H9 (cell line): ENCODE results near the gene PPIL6. TPM values are rescaled to one million over a fixed set of nuclear protein-coding genes. Genes with fewer than 3 reads are reported as not detected.

Experiments
- DNase-seq: peaks from one replicate; pipeline ENCODE4 v3.0.0-alpha.2; 2017
- H2AFZ ChIP-seq: one replicate; pipeline ENCODE4 v1.6.1; 2013; ENCODE audit warnings: mild to moderate bottlenecking, low read length, control low read depth, moderate library complexity
- H2AK5ac ChIP-seq: 2 replicates; pipeline ENCODE4 v1.6.1; 2013; ENCODE audit warnings: low read length, control low read depth, mixed read lengths; ENCODE audit not compliant: insufficient read length
- H2BK120ac ChIP-seq: one replicate; pipeline ENCODE4 v1.6.1; 2013; ENCODE audit warnings: low read depth, mild to moderate bottlenecking, low read length, control low read depth, inconsistent platforms; ENCODE audit not compliant: poor library complexity, severe bottlenecking
- H2BK12ac ChIP-seq: 2 replicates; pipeline ENCODE4 v1.6.1; 2013; ENCODE audit warnings: low read length, control low read depth, mixed read lengths, low read depth; ENCODE audit not compliant: insufficient read length
- H2BK15ac ChIP-seq: 2 replicates; pipeline ENCODE4 v1.6.1; 2013; ENCODE audit warnings: low read depth, low read length, control low read depth
- H2BK20ac ChIP-seq: one replicate; pipeline ENCODE4 v1.6.1; 2013; ENCODE audit warnings: low read depth, mild to moderate bottlenecking, low read length, control low read depth, inconsistent platforms; ENCODE audit not compliant: poor library complexity, severe bottlenecking
- H2BK5ac ChIP-seq: 2 replicates; pipeline ENCODE4 v1.6.1; 2013; ENCODE audit warnings: low read length, control low read depth, mixed read lengths; ENCODE audit not compliant: insufficient read length
- H3K14ac ChIP-seq: 2 replicates; pipeline ENCODE4 v1.6.1; 2013; ENCODE audit warnings: low read length, control low read depth; ENCODE audit not compliant: insufficient read depth
- H3K18ac ChIP-seq: 2 replicates; pipeline ENCODE4 v1.6.1; 2013; ENCODE audit warnings: low read depth, mild to moderate bottlenecking, mixed read lengths, low read length, control low read depth; ENCODE audit not compliant: insufficient read length
- H3K23ac ChIP-seq: 2 replicates; pipeline ENCODE4 v1.6.1; 2013; ENCODE audit warnings: low read length, control low read depth, mixed read lengths, low read depth; ENCODE audit not compliant: insufficient read length
- H3K23me2 ChIP-seq: 2 replicates; pipeline ENCODE4 v1.6.1; 2013; ENCODE audit warnings: low read depth, mild to moderate bottlenecking, mixed read lengths, low read length, control low read depth; ENCODE audit not compliant: insufficient read length, poor library complexity, severe bottlenecking
- H3K27ac ChIP-seq: 2 replicates; pipeline ENCODE4 v1.5.1; 2013; ENCODE audit warnings: low read length, control low read depth, mixed read lengths, low read depth; ENCODE audit not compliant: insufficient read length
- H3K27me3 ChIP-seq: 2 replicates; pipeline ENCODE4 v1.6.1; 2013; ENCODE audit warnings: low read length, control low read depth, inconsistent platforms; ENCODE audit not compliant: insufficient read depth
- H3K4ac ChIP-seq: 2 replicates; pipeline ENCODE4 v1.6.1; 2013; ENCODE audit warnings: low read depth, mild to moderate bottlenecking, control low read depth, inconsistent platforms, low read length, moderate library complexity
- H3K4me1 ChIP-seq: 2 replicates; pipeline ENCODE4 v1.6.1; 2013; ENCODE audit warnings: low read length, control low read depth, inconsistent platforms; ENCODE audit not compliant: insufficient read depth
- H3K4me2 ChIP-seq: 2 replicates; pipeline ENCODE4 v1.6.1; 2013; ENCODE audit warnings: low read length, control low read depth, mixed read lengths; ENCODE audit not compliant: insufficient read length, insufficient read depth
- H3K56ac ChIP-seq: 2 replicates; pipeline ENCODE4 v1.6.1; 2013; ENCODE audit warnings: low read depth, mild to moderate bottlenecking, mixed read lengths, low read length, control low read depth; ENCODE audit not compliant: insufficient read length
- H3K79me1 ChIP-seq: 2 replicates; pipeline ENCODE4 v1.6.1; 2013; ENCODE audit warnings: low read depth, mild to moderate bottlenecking, moderate library complexity, low read length, control low read depth, inconsistent platforms; ENCODE audit not compliant: insufficient read depth, poor library complexity, severe bottlenecking
- H3K79me2 ChIP-seq: 2 replicates; pipeline ENCODE4 v1.6.1; 2013; ENCODE audit warnings: low read length, control low read depth, inconsistent platforms; ENCODE audit not compliant: insufficient read depth
- H3K9ac ChIP-seq: 2 replicates; pipeline ENCODE4 v1.6.1; 2013; ENCODE audit warnings: low read length, control low read depth, mixed read lengths; ENCODE audit not compliant: insufficient read length; ENCODE audit errors: extremely low read depth
- H3K9me3 ChIP-seq: one replicate; pipeline ENCODE4 v1.6.1; 2013; ENCODE audit warnings: low read depth, low read length, inconsistent platforms; ENCODE audit not compliant: control insufficient read depth
- H3T11ph ChIP-seq: one replicate; pipeline ENCODE4 v1.6.1; 2013; ENCODE audit warnings: mild to moderate bottlenecking, low read length, control low read depth, inconsistent platforms
- H4K20me1 ChIP-seq: one replicate; pipeline ENCODE4 v1.6.1; 2013; ENCODE audit not compliant: control insufficient read depth, insufficient read length, insufficient read depth
- H4K5ac ChIP-seq: 2 replicates; pipeline ENCODE4 v1.6.1; 2013; ENCODE audit warnings: low read depth, mild to moderate bottlenecking, mixed read lengths, low read length, control low read depth; ENCODE audit not compliant: insufficient read length
- H4K8ac ChIP-seq: replicated peaks from 2 replicates; pipeline ENCODE4 v1.6.1; 2013; ENCODE audit warnings: low read length, control low read depth, mixed read lengths, low read depth; ENCODE audit not compliant: insufficient read length
- H4K91ac ChIP-seq: 2 replicates; pipeline ENCODE4 v1.6.1; 2013; ENCODE audit warnings: low read depth, mild to moderate bottlenecking, moderate library complexity, mixed read lengths, low read length, control low read depth; ENCODE audit not compliant: insufficient read length
- H3K27ac Mint-ChIP-seq, 3 experiments: 2 replicates in 2 of 3; 3 replicates in 1 of 3; pipeline ENCODE4 v1.8.0; 2020 to 2021; ENCODE audit warnings: mixed read lengths in 3 of 3, mild to moderate bottlenecking in 1 of 3, moderate library complexity in 1 of 3
- H3K27me3 Mint-ChIP-seq: 2 replicates; pipeline ENCODE4 v1.8.0; 2021; ENCODE audit warnings: low read depth, mild to moderate bottlenecking, moderate library complexity, mixed read lengths
- H3K36me3 Mint-ChIP-seq, 3 experiments: 2 replicates in 2 of 3; 3 replicates in 1 of 3; pipeline ENCODE4 v1.8.0; 2020 to 2021; ENCODE audit warnings: low read depth in 3 of 3, mixed read lengths in 3 of 3; ENCODE audit not compliant: insufficient read depth in 1 of 3
- H3K4me1 Mint-ChIP-seq, 2 experiments: 2 replicates each; pipeline ENCODE4 v1.8.0; 2020; ENCODE audit warnings: mixed read lengths in 2 of 2
- H3K4me3 Mint-ChIP-seq, 2 experiments: 2 replicates in 1 of 2; 3 replicates in 1 of 2; pipeline ENCODE4 v1.8.0; 2020 to 2021; ENCODE audit warnings: mild to moderate bottlenecking in 2 of 2, mixed read lengths in 2 of 2, moderate library complexity in 1 of 2
- H3K9me3 Mint-ChIP-seq, 2 experiments: 2 replicates in 1 of 2; 3 replicates in 1 of 2; pipeline ENCODE4 v1.8.0; 2020; ENCODE audit warnings: mild to moderate bottlenecking in 2 of 2, mixed read lengths in 2 of 2, moderate library complexity in 1 of 2
- WGBS: extraction: QIAGEN DNeasy Blood & Tissue Kit; methylation state at CpG from one replicate; pipeline ENCODE4 v1.1.7; 2013; ENCODE audit warnings: missing lambda C conversion rate, low lambda C conversion rate, mixed read lengths; ENCODE audit not compliant: insufficient read length; ENCODE audit errors: extremely low coverage; 5-methylcytosine and 5-hydroxymethylcytosine counted together
- total RNA-seq: library from RNA; stranded (reverse); gene quantifications from 2 replicates; pipeline ENCODE4 v1.2.1, GENCODE V29; 2021
- TF ChIP-seq, protein P1 (sequence below): fragments of 200-600 bp; sonication (generic); conservative IDR thresholded peaks from 3 replicates; pipeline ENCODE4 v1.8.0; 2021; ENCODE audit warnings: antibody characterized with exemption, mild to moderate bottlenecking

PPIL6 gene
- total RNA-seq, 1 experiment from 2014 or later: 1.0 TPM

GRCh38 chr6:109447878-109448555 lies 7.6 kb upstream of the PPIL6 start:
- Histone ChIP-seq H2AK5ac (no peak overlapping the region), H4K5ac (no peak overlapping the region), H3K18ac (no peak overlapping the region), H2BK12ac (no peak overlapping the region), H3K23ac (no peak overlapping the region), H3K4me1 (no peaks in the 10 kb centered on the region), H3K23me2 (no peaks in the 10 kb centered on the region), H4K20me1 (no peaks in the 10 kb centered on the region), H3K27ac (no peak overlapping the region), H4K91ac (no peak overlapping the region), H2BK5ac (no peak overlapping the region), H3K4me2 (no peak overlapping the region), H3K27me3 (no peaks in the 10 kb centered on the region), H2BK20ac (no peak overlapping the region), H3K9ac (no peak overlapping the region), H4K8ac (no peak overlapping the region), H3K9me3 (no peaks in the 10 kb centered on the region), H3K79me1 (no peaks in the 10 kb centered on the region), H3K4ac (no peak overlapping the region), H3K56ac (no peak overlapping the region), H2BK15ac (no peak overlapping the region), H3K14ac (no peak overlapping the region; the same call in 1 of the 2 replicates), H3T11ph (no peak overlapping the region), H2AFZ (no peak overlapping the region), H2BK120ac (no peak overlapping the region), H3K79me2 (no peaks in the 10 kb centered on the region)
- Mint-ChIP-seq H3K36me3 (peaks cover 24 to 77% (median 57%) of the 10 kb centered on the region in 3 experiments), H3K4me3 (no peak overlapping the region), H3K27ac (peak overlapping the region in 2 of 3 experiments; percentile 25 to 85; a peak in 2 of 7 replicates), H3K4me1 (no peaks in the 10 kb centered on the region), H3K27me3 (no peaks in the 10 kb centered on the region), H3K9me3 (no peaks in the 10 kb centered on the region; a peak in 1 of 5 replicates)
- WGBS: no CpG with 5 or more reads among the region's 8 CpGs
- no peak for DNase-seq
- TF ChIP-seq, protein P1, sequence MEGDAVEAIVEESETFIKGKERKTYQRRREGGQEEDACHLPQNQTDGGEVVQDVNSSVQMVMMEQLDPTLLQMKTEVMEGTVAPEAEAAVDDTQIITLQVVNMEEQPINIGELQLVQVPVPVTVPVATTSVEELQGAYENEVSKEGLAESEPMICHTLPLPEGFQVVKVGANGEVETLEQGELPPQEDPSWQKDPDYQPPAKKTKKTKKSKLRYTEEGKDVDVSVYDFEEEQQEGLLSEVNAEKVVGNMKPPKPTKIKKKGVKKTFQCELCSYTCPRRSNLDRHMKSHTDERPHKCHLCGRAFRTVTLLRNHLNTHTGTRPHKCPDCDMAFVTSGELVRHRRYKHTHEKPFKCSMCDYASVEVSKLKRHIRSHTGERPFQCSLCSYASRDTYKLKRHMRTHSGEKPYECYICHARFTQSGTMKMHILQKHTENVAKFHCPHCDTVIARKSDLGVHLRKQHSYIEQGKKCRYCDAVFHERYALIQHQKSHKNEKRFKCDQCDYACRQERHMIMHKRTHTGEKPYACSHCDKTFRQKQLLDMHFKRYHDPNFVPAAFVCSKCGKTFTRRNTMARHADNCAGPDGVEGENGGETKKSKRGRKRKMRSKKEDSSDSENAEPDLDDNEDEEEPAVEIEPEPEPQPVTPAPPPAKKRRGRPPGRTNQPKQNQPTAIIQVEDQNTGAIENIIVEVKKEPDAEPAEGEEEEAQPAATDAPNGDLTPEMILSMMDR: no peak
